ENCODE data around the gene TECTA. TPM values are rescaled to one million over a fixed set of nuclear protein-coding genes. Genes with fewer than 3 reads are reported as not detected.

TECTA gene
- total and polyA plus RNA-seq, 8 donors: 0.06 to 1.4 (median 0.25) TPM; not detected in 3

- 90 to 98% (median 93%) methylated on average over 3 of the region's 3 CpGs for WGBS, 5 donors
- peaks cover 5 to 9% (median 6%) of the 10 kb centered on the region in 4 donors for H3K4me1 ChIP-seq
- intact Hi-C loops (cut with DNase I; ENCODE audit: low total_unique reads): no loop called here
- H3K36me3 ChIP-seq: peaks cover 0 to 66% (median 61%) of the 10 kb centered on the region in 4 donors
- DNase-seq: no peak
- TF ChIP-seq EP300 (IDR thresholded peaks at IDR 0.05) (no peak), POLR2A (IDR thresholded peaks at IDR 0.05) (no peak), CTCF (IDR thresholded peaks at IDR 0.05) (no peak), POLR2AphosphoS5 (IDR thresholded peaks at IDR 0.05) (no peak)
- H3K4me3 ChIP-seq: no peak overlapping the region
- no peaks in the 10 kb centered on the region for H3K27me3 ChIP-seq
- H3K27ac ChIP-seq: no peak overlapping the region
- H3K9me3 ChIP-seq: no peaks in the 10 kb centered on the region
Measured at GRCh38 chr11:121066623-121067022, 34.4 kb upstream of the TECTA start.

GRCh38 chr11:121067026-121067425 is 34.0 kb upstream of the TECTA start:
- Histone ChIP-seq H3K36me3 (peaks cover 0 to 62% (median 57%) of the 10 kb centered on the region in 4 donors), H3K4me3 (no peak overlapping the region), H3K4me1 (peaks cover 8 to 13% (median 10%) of the 10 kb centered on the region in 4 donors), H3K27ac (peak overlapping the region in 1 of 5 donors; percentile 14), H3K27me3 (no peaks in the 10 kb centered on the region), H3K9me3 (no peaks in the 10 kb centered on the region)
- intact Hi-C loops (cut with DNase I; ENCODE audit: low total_unique reads): no loop called here
- DNase-seq: no peak
- TF ChIP-seq POLR2A (IDR thresholded peaks at IDR 0.05) (no peak), POLR2AphosphoS5 (IDR thresholded peaks at IDR 0.05) (no peak), CTCF (IDR thresholded peaks at IDR 0.05) (no peak), EP300 (IDR thresholded peaks at IDR 0.05) (no peak)
- 79 to 85% (median 80%) methylated on average over 3 of the region's 3 CpGs for WGBS, 5 donors

GRCh38 chr11:121067453-121067852 is 33.6 kb upstream of the TECTA start:
- TF ChIP-seq CTCF (IDR thresholded peaks at IDR 0.05) (no peak), POLR2A (IDR thresholded peaks at IDR 0.05) (no peak), EP300 (IDR thresholded peaks at IDR 0.05) (no peak), POLR2AphosphoS5 (IDR thresholded peaks at IDR 0.05) (no peak)
- H3K4me1 ChIP-seq: peaks cover 8 to 18% (median 12%) of the 10 kb centered on the region in 4 donors
- no peak overlapping the region for H3K4me3 ChIP-seq
- H3K27ac ChIP-seq: peak overlapping the region in 1 of 5 donors; percentile 14
- intact Hi-C loops (cut with DNase I; ENCODE audit: low total_unique reads): no loop called here
- peak in 1 of 2 donors; percentile 54 for DNase-seq
- no peaks in the 10 kb centered on the region for H3K9me3 ChIP-seq
- H3K36me3 ChIP-seq: peaks cover 0 to 58% (median 52%) of the 10 kb centered on the region in 4 donors
- 16 to 42% (median 27%) methylated on average over 2 of the region's 2 CpGs for WGBS, 5 donors
- no peaks in the 10 kb centered on the region for H3K27me3 ChIP-seq

- peak overlapping the region in 1 of 5 donors; percentile 14 for H3K27ac ChIP-seq
- 77 to 82% (median 81%) methylated on average over 6 of the region's 6 CpGs for WGBS, 5 donors
- peaks cover 8 to 18% (median 12%) of the 10 kb centered on the region in 4 donors for H3K4me1 ChIP-seq
- H3K4me3 ChIP-seq: no peak overlapping the region
- no peaks in the 10 kb centered on the region for H3K9me3 ChIP-seq
- peaks cover 0 to 51% (median 46%) of the 10 kb centered on the region in 4 donors for H3K36me3 ChIP-seq
- TF ChIP-seq CTCF (IDR thresholded peaks at IDR 0.05) (no peak), POLR2AphosphoS5 (IDR thresholded peaks at IDR 0.05) (no peak), EP300 (IDR thresholded peaks at IDR 0.05) (no peak), POLR2A (IDR thresholded peaks at IDR 0.05) (no peak)
- peak in 1 of 2 donors; percentile 57 for DNase-seq
- intact Hi-C loops (cut with DNase I; ENCODE audit: low total_unique reads): no loop called here
- no peaks in the 10 kb centered on the region for H3K27me3 ChIP-seq
Measured at GRCh38 chr11:121067962-121068647, 32.9 kb upstream of the TECTA start.
